Activated CD4-positive, alpha-beta memory T cell treated with anti-CD3 and anti-CD28 coated beads for 36 hours (primary cell): ENCODE results near the gene KCNJ5. TPM values are rescaled to one million over a fixed set of nuclear protein-coding genes. Genes with fewer than 3 reads are reported as not detected.

Source experiments
- CTCF ChIA-PET: fragments of 350-600 bp; sonication (Branson Sonifier 250); formaldehyde crosslinking; loops from one replicate; lab custom pipeline; 2021; ENCODE audit warnings: antibody characterized with exemption, inconsistent platforms; lab: Charles Lee
- POLR2A ChIA-PET: fragments of 350-600 bp; sonication (Branson Sonifier 250); formaldehyde crosslinking; loops from one replicate; lab custom pipeline; 2021; ENCODE audit warnings: antibody characterized with exemption; lab: Charles Lee
- DNase-seq: peaks from one replicate; pipeline ENCODE4 v3.0.0-alpha.2; 2020
- H3K27ac Mint-ChIP-seq: one replicate; pipeline ENCODE4 v1.8.0; 2021; ENCODE audit warnings: mixed read lengths
- H3K27me3 Mint-ChIP-seq: one replicate; pipeline ENCODE4 v1.8.0; 2021; ENCODE audit warnings: mixed read lengths
- H3K36me3 Mint-ChIP-seq: one replicate; pipeline ENCODE4 v1.8.0; 2021; ENCODE audit warnings: mixed read lengths
- H3K4me1 Mint-ChIP-seq: one replicate; pipeline ENCODE4 v1.8.0; 2021; ENCODE audit warnings: low read depth, mixed read lengths
- H3K4me3 Mint-ChIP-seq: one replicate; pipeline ENCODE4 v1.8.0; 2021; ENCODE audit warnings: mild to moderate bottlenecking, mixed read lengths
- H3K9me3 Mint-ChIP-seq: one replicate; pipeline ENCODE4 v1.8.0; 2021; ENCODE audit warnings: mixed read lengths
- intact Hi-C: fragments of 100-400 bp; cut with micrococcal nuclease; formaldehyde crosslinking; loops from one replicate; pipeline ENCODE4 v1.15.1; 2023
- total RNA-seq, 2 experiments: library from RNA; stranded (reverse); gene quantifications; one replicate each; pipeline ENCODE4 v1.2.3, GENCODE V29; 2021

Gene KCNJ5
- total RNA-seq, 2 experiments from 2014 or later, result not detected

GRCh38 chr11:128907585-128907984 lies 16.4 kb downstream of the KCNJ5 start:
- CTCF ChIA-PET, result interaction anchor here (1.1 to 7.3 kb wide), 4 partner anchors 14 to 50 kb away, joined by 4 to 79 read pairs (median 30); partner anchors contain the start of gene KCNJ5
- Mint-ChIP-seq H3K36me3 (no peaks in the 10 kb centered on the region), H3K9me3 (no peaks in the 10 kb centered on the region), H3K27ac (no peak overlapping the region), H3K4me3 (no peak overlapping the region), H3K4me1 (peaks cover 15% of the 10 kb centered on the region), H3K27me3 (peaks cover 40% of the 10 kb centered on the region)
- no peak for DNase-seq
- intact Hi-C loops, result no loop called here
- POLR2A ChIA-PET, result no interaction called here

DNA sequence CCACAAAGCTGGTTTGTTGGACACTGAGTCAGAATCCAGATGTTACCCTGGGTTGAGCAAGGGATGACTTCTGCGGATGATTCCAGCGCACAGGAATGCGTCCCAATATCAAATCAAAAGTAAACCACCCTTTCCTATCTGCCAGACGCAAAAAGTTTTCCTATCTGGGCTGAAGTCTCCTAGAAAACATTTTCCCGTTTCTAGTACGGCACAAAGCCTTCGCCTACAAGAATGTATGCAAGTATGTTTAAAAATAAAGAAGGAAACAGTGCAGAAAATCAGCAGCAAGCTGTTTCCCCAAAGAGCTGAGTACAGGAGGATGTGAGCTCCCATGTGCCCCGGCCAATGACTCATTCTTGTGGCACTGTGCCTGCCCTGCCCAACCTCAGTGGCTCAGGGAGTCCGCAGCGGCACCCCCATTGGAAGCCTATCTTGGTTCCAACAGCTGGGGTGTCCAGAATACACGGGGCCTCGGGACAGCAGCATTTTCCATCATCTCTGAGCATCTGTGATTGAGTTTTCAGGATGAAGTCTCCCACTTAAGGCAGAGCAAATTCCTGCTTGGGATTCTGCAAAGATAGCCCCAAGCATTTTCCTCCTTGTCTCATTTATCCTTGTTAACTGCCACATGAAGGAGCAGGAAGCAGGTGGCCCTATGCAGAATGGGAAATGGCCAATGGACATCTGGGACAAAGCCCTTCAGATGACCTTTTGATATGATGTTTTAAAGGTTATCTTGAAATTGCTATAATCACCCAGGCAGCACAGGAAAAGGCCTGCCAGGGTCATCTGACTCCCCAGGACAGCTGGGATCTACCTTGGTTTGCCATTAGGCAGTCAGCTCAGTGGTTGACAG lies 17.5 kb downstream of the KCNJ5 start:
- Mint-ChIP-seq H3K4me3 (no peak overlapping the region), H3K4me1 (peaks cover 15% of the 10 kb centered on the region), H3K27me3 (peaks cover 41% of the 10 kb centered on the region), H3K9me3 (no peaks in the 10 kb centered on the region), H3K27ac (no peak overlapping the region), H3K36me3 (no peaks in the 10 kb centered on the region)
- peak; percentile 33 for DNase-seq
- intact Hi-C loops, result no loop called here
- ChIA-PET CTCF (interaction anchor here (0.9 to 5.0 kb wide), 4 partner anchors 10 to 49 kb away, joined by 3 to 31 read pairs (median 10); partner anchors contain the start of gene KCNJ5), POLR2A (no interaction called here)

DNA sequence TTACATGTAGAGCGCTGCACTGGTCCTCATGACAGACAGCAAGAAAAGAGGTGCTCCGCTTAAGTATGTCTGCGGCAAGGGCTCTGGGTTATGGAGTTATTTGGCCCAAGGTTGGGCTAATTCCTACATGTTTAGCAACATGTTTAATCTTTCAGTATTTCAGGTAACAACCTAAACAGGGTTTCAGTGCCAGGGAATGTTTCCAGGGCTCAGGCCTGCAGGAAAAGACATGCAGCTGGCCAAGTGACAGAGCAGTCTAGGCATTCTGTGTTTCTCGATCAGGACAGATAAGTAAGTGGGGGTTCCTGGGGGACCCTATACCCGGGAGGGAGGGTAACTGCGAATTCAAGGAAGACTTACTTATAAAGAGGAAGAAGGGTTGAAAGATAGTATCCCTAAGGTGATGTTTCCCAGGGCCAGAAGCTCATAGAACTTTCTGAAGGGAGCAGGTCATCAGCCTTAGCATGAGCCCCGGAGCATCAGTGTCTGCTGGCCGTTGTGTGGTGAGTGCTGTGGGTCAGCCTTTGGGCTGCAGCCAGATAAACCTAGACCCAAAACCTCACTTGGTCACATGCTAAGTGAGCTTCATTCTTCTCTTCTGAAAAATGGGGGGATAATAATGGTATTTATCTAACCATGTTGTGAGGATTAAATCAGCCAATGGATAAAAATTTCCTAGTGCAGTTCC lies 18.4 kb downstream of the KCNJ5 start:
- ChIA-PET CTCF (interaction anchor here (1.5 to 2.8 kb wide), 2 partner anchors 24 to 47 kb away, joined by 3 to 17 read pairs; no protein-coding TSS in a partner anchor), POLR2A (no interaction called here)
- no peak overlapping the region for H3K4me3 Mint-ChIP-seq
- no peak for DNase-seq
- H3K9me3 Mint-ChIP-seq, result no peaks in the 10 kb centered on the region
- peaks cover 12% of the 10 kb centered on the region for H3K4me1 Mint-ChIP-seq
- H3K36me3 Mint-ChIP-seq, result no peaks in the 10 kb centered on the region
- intact Hi-C loops, result no loop called here
- H3K27ac Mint-ChIP-seq, result no peak overlapping the region
- H3K27me3 Mint-ChIP-seq, result peaks cover 33% of the 10 kb centered on the region

- Mint-ChIP-seq H3K9me3 (no peaks in the 10 kb centered on the region), H3K36me3 (no peaks in the 10 kb centered on the region), H3K4me3 (no peak overlapping the region), H3K27me3 (peaks cover 31% of the 10 kb centered on the region), H3K27ac (no peak overlapping the region), H3K4me1 (peaks cover 9% of the 10 kb centered on the region)
- CTCF ChIA-PET, result interaction anchor here (1.5 to 2.8 kb wide), 2 partner anchors 25 to 46 kb away, joined by 3 to 17 read pairs; no protein-coding TSS in a partner anchor
- DNase-seq, result no peak
- POLR2A ChIA-PET, result no interaction called here
- intact Hi-C loops, result no loop called here
Observed at GRCh38 chr11:128910576-128910975, 19.4 kb downstream of the KCNJ5 start.

DNA sequence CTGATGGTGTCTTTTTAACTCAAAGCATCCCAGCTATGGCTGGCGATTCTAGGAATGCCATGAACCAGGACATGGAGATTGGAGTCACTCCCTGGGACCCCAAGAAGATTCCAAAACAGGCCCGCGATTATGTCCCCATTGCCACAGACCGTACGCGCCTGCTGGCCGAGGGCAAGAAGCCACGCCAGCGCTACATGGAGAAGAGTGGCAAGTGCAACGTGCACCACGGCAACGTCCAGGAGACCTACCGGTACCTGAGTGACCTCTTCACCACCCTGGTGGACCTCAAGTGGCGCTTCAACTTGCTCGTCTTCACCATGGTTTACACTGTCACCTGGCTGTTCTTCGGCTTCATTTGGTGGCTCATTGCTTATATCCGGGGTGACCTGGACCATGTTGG lies 20.1 kb downstream of the KCNJ5 start:
- ChIA-PET POLR2A (no interaction called here), CTCF (interaction anchor here (1.5 to 2.8 kb wide), 2 partner anchors 26 to 45 kb away, joined by 3 to 17 read pairs; no protein-coding TSS in a partner anchor)
- peaks cover 28% of the 10 kb centered on the region for H3K27me3 Mint-ChIP-seq
- intact Hi-C loops, result no loop called here
- DNase-seq, result no peak
- H3K27ac Mint-ChIP-seq, result no peak overlapping the region
- H3K36me3 Mint-ChIP-seq, result no peaks in the 10 kb centered on the region
- no peaks in the 10 kb centered on the region for H3K9me3 Mint-ChIP-seq
- no peak overlapping the region for H3K4me3 Mint-ChIP-seq
- H3K4me1 Mint-ChIP-seq, result peaks cover 5% of the 10 kb centered on the region

- H3K36me3 Mint-ChIP-seq, result no peaks in the 10 kb centered on the region
- H3K4me1 Mint-ChIP-seq, result peaks cover 4% of the 10 kb centered on the region
- H3K9me3 Mint-ChIP-seq, result no peaks in the 10 kb centered on the region
- intact Hi-C loops, result no loop called here
- DNase-seq, result no peak
- peaks cover 28% of the 10 kb centered on the region for H3K27me3 Mint-ChIP-seq
- H3K4me3 Mint-ChIP-seq, result no peak overlapping the region
- CTCF ChIA-PET, result no interaction called here
- POLR2A ChIA-PET, result no interaction called here
- no peak overlapping the region for H3K27ac Mint-ChIP-seq
Observed at GRCh38 chr11:128911701-128912100, 20.5 kb downstream of the KCNJ5 start.

DNA sequence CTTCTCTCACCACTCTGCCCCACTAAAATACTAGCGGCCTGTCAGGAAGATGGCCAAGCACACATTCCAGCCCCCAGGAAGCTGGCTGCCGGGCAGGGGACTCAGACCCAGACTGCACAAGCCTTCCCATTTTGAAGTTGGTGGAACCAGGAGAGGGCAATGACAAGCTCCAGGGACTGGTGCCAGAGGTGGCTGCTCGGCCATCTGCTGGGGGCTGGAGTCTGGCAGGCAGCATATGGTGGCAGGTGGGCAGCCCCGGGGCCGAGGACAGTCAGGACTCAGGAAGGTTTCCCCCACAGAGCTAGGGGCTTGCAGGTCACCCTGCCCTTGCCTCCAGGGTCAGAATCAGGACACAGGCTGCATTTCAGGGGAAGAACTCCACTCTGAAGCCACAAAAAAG lies 22.6 kb downstream of the KCNJ5 start:
- H3K9me3 Mint-ChIP-seq, result no peaks in the 10 kb centered on the region
- no peaks in the 10 kb centered on the region for H3K36me3 Mint-ChIP-seq
- intact Hi-C loops, result no loop called here
- DNase-seq, result no peak
- H3K4me1 Mint-ChIP-seq, result no peaks in the 10 kb centered on the region
- POLR2A ChIA-PET, result no interaction called here
- peaks cover 24% of the 10 kb centered on the region for H3K27me3 Mint-ChIP-seq
- CTCF ChIA-PET, result no interaction called here
- no peak overlapping the region for H3K27ac Mint-ChIP-seq
- no peak overlapping the region for H3K4me3 Mint-ChIP-seq

DNA sequence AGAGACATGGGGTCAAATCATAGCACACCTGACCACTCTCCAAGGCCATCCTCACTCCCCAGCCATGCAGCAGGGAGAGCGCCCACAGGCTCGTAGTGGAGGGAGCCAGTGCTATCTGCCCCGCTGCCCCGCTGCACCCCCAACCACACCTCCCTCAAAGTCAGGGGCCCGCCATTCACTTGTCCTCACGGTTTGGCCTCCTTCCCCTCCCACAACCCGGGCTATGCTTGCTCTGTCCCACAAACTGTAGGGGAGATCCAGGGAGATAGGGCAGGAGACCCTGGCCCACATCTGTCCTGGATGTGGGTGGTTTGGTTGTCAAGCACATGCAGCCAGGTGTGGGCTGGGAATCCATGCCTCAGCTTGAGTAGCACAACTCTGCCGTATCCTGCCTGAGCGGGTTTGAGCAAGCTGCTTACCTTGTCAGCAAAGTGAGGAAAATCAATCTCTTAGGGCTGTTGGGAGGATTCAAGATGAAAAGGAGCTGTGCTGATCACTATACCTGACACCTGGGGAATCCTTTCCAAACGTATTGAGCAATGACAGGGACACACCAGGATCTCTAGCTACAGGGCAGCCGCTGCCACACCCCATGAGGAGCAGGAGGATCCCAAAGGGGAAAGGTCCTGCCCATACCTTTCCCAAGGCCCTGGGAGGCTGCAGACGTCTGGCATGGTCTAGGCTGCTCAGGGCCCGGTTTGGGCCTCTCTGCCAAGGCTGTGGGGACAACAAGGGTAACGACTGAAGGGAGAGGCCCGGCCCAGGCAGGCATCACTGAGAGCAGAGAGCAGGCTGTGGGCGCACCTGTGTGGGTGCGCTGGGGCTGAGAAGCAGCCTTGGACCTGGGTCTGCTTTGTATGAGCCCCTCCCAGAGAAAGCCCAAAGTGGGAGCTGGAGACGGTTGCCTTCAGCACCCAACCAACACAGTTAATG lies 23.3 kb downstream of the KCNJ5 start:
- intact Hi-C loops, result no loop called here
- Mint-ChIP-seq H3K4me1 (peaks cover 2% of the 10 kb centered on the region), H3K27me3 (peaks cover 17% of the 10 kb centered on the region), H3K4me3 (no peak overlapping the region), H3K36me3 (no peaks in the 10 kb centered on the region), H3K27ac (no peak overlapping the region), H3K9me3 (no peaks in the 10 kb centered on the region)
- no peak for DNase-seq
- CTCF ChIA-PET, result no interaction called here
- POLR2A ChIA-PET, result no interaction called here

DNA sequence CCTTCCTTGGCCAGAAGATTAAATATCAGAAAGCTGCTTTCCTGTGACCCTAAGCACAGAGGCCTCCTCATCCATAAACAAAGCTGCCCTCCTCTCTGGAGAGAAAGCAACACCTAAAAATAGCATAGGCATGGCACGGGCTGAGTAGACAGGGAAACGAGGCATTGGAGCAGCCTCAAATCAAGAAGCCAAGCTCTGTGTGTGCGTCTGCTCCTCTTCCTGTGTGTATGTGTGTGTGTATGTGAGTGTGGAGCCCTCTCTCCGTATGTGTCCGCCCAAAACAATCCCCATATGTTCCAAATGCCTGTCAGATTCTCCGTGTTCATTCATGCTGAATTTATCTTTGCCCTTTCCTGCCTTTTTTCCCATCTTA lies 24.0 kb downstream of the KCNJ5 start:
- Mint-ChIP-seq H3K9me3 (no peaks in the 10 kb centered on the region), H3K27me3 (peaks cover 10% of the 10 kb centered on the region), H3K27ac (no peak overlapping the region), H3K4me3 (no peak overlapping the region), H3K4me1 (peaks cover 2% of the 10 kb centered on the region), H3K36me3 (no peaks in the 10 kb centered on the region)
- ChIA-PET POLR2A (no interaction called here), CTCF (interaction anchor here (0.7 kb wide), 1 partner anchor 1491 kb away, joined by 3 read pairs; no protein-coding TSS in a partner anchor)
- intact Hi-C loops, result no loop called here
- DNase-seq, result no peak

DNA sequence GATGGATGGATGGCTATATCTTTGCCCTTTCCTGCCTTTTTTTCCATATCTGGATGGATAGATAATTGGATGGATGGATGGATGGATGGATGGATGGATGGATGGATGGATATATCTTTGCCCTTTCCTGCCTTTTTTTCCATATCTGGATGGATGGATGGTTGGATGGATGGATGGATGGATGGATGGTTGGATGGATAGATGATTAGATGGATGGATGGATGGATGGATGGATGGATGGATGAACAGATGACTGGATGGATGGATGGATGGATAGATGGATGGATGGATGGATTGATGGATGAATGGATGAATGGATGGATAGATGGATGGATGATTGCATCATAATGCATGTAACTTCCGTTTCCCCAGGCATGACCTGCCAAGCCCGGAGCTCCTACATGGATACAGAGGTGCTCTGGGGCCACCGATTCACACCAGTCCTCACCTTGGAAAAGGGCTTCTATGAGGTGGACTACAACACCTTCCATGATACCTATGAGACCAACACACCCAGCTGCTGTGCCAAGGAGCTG lies 24.9 kb downstream of the KCNJ5 start:
- Mint-ChIP-seq H3K4me1 (peaks cover 2% of the 10 kb centered on the region), H3K36me3 (no peaks in the 10 kb centered on the region), H3K9me3 (no peaks in the 10 kb centered on the region), H3K27me3 (peaks cover 13% of the 10 kb centered on the region), H3K27ac (no peak overlapping the region), H3K4me3 (no peak overlapping the region)
- CTCF ChIA-PET, result no interaction called here
- intact Hi-C loops, result no loop called here
- POLR2A ChIA-PET, result no interaction called here
- no peak for DNase-seq

- no peak for DNase-seq
- ChIA-PET POLR2A (no interaction called here), CTCF (no interaction called here)
- Mint-ChIP-seq H3K27ac (no peak overlapping the region), H3K36me3 (no peaks in the 10 kb centered on the region), H3K4me1 (peaks cover 2% of the 10 kb centered on the region), H3K27me3 (peaks cover 11% of the 10 kb centered on the region), H3K4me3 (no peak overlapping the region), H3K9me3 (no peaks in the 10 kb centered on the region)
- intact Hi-C loops, result no loop called here
Observed at GRCh38 chr11:128916681-128917080, 25.5 kb downstream of the KCNJ5 start.
